Anterior cingulate cortex (tissue), 58 donors: ENCODE data around the gene DMC1.

Experiments used
- DNase-seq, 58 donors: peaks; one replicate each; lab custom pipeline; 2025; lab: John Stamatoyannopoulos, UW

Gene DMC1

DNA sequence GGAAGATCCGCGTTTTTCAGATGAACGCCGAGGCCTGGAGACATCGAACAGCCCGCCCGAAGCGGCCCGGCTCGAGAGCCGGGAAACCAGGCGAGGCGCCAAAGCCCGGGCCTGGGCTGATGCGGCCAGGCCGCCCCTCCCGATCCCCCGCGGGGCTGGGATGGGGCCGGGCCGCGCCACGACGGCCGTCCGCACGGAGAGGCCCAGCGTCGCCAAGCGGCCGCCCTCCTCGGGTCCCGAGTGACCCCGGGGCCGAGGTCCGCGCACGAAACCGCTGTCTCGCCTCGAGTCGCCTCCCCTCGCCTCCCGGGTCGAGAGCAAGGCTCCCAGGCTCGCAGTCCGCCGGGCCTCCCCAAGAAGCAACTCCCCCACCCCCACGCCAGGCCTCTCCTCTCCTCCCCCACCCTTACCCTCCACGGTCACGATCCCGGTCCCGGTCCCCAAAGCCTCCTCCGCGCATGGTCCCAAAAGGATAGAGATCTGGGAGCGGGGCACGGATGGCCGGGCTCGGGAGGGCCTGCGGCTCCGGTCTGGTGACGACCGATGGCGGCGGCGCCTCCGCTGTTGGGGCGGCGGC, 64.4 kb downstream of the DMC1 start:
- peak in 55 of 58 donors; percentile 29 to 90 (median 72) for DNase-seq

DNA sequence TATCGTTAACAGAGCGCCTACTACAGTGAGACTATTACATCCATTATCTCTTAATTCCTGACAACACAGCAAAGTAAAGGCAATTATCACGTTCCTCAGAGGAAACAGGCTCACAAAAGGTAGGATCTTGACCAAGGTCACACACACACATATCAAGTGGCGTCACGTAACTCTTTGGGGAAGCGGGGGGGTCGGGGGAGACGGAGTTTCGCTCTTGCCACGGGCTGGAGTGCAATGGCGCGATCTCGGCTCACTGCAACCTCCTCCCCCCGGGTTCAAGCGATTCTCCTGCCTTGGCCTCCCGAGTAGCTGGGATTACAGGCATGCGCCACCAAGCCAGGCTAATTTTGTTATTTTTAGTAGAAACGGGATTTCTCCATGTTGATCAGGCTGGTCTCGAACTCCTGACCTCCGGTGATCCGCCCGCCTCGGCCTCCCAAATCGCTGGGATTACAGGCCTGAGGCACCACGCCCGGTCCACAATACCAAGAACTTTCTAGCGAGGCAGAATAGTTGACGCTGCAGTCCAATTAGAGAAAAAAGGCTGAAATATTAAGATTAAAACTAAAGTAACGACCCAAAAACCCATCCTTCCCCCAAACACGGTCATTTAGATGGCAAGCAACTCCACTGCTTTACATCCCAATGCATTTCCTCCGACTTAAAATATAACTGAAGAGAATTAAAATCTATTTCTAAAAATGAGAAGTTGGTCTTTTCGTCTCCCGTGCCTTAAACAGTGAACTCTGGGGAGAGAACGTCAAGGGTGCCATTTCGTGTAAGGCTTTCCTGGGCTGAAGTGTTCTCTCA, 65.0 kb downstream of the DMC1 start:
- DNase-seq = peak in 2 of 58 donors; percentile 18 to 20

DNA sequence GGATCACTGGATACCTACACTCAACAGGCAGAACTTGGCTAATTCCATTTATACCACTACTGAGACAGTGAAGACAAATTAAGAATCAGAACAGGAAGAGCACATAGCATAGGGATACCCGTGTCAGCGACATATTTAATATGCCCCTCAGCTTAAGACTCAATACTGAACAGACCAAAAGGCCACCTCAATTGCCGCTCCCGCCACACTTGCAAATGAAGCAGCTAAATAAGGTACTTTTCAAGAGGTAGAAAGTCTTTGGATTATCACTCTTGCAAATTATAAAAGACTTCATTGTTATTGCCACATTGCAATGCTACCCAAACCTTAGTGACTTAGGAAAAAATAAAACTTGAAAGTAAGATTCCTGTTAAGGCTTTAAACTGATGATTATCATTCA, 67.0 kb downstream of the DMC1 start:
- DNase-seq = no peak

DNA sequence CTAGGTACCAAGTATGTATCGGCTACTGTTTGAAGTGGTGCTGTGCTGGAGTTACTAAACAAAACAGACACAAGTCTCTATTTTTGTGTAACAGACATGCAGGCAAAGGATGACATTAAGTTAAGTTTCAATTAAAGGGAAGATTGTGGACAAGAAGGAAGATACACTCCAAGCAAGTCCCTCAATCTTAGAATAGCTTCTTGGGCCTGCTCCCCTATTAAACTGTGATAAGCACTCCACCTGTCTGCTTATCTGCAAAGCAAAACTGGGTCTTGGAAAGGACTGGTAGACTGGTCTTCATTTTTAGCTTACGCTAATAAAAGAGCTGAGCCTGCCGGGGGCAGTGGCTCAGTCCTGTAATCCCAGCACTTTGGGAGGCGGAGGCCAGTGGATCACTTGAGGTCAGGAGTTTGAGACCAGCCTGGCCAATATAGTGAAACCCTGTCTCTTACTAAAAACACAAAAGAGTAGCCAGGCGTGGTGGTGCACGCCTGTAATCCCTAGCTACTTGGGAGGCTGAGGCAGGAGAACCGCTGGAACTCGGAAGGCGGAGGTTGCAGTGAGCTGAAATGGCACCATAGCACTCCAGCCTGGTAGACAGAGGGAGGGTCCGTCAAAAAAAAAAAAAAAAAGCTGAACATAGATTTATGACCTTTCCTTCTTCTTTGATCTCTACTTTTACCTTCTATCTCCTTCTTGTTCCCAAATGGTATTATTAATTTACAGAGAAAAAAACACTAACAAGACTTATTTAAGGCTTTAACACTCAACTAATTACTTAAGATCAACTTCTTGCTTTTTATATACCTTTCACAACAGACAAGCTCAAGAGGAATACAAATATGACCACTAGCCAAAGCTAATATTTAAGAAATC, 67.9 kb downstream of the DMC1 start:
- no peak for DNase-seq

DNA sequence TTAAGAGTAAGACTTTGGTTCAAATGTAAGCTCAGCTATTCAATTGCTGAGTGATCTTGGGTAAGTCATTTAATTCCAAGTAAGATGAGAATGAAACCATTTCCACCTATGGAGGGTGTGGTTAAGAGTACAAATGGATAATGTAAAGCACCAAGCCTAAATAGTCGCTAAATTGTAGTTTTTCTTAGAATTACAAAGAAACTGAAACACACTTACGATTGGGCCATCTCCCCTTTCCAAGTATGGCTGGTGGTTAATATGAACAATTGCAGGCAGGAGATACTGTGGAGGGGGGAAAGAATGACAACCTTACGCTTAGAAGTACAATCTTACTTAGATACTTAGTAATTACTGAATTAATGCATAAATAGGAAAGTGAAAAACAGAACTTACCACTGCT, 72.1 kb downstream of the DMC1 start:
- no peak for DNase-seq

DNA sequence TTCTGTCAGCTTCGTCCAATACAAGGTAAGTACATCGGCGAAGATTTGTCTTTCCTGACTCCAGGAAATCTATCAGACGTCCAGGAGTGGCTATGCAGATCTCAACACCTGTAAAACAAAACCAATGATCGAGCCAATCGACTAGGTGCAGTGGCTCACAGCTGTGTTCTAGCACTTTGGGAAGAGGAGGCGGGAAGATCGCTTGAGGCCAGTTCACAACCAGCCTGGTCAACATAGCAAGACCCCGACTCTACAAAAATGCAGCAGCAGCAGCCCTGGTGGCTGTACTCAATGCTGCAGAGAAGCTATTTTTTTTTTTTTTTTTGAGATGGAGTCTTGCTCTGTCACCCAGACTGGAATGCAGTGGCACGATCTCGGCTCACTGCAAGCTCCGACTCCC, 75.0 kb downstream of the DMC1 start:
- no peak for DNase-seq

DNA sequence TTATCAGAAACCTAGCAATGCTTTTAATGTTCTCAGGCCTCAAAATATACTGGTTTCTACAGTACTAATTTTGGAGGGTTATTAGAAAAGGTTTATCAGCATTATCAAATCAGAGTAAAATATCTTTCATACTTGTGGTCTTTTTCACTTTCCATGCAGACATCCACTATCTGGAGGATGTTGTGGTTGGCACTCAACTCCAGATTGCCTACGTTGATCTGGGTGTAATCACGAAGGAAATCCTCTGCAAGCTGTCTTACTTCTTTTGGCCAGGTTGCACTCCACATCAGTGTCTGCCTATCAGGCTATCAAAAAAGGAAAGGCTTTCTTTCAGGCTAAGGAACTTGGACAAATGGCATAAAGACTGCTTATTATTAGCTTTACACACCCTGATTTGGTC, 75.5 kb downstream of the DMC1 start:
- DNase-seq = no peak

DNA sequence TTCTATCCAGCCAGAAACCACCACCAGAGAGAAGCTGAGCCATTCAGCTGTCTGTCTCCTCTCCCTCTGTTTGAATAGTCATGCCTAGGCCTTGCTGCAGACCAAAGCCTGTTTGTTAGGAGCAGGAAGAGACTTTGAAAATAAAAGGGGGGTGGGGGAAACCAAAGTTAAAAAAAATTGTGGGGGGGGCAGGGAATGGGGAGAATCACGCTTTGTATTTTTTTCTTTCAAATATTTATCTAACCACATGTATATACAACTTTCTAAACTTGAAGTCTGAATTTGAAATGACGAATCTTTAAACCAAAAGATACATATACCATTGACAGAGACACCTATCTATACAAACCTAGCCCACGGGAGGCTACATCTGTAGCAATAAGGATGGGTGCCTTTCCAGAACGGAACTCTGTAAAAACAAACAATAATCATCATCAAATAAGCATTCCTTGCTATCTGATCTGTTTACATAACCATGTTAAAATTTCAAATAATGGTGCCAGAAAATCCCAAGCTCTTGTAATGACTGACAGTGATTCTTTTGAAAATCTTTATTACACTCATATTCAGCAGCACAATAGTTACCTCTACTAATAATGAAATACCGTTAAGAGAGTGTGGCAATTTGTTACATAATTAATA, 78.2 kb downstream of the DMC1 start:
- DNase-seq = no peak

DNA sequence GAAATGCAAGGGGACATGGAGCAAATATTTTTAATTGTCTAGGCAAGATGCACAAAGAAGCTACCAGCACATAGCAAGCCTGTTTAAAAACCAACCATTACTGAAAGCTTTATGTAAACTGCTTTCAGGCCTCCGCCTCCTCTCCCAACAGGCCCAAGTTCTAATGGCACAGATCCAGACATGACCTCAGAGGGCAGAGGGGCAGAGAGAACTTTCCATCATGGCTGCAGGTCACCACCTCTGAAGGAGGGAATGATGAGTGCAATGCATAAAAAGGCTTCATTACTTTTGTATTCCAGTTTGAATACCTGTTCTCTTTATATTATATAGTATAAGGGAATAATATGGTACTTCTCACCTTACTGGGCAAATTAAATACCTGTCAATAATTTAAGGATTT, 79.1 kb downstream of the DMC1 start:
- peak in 11 of 58 donors; percentile 9 to 42 (median 21) for DNase-seq

DNA sequence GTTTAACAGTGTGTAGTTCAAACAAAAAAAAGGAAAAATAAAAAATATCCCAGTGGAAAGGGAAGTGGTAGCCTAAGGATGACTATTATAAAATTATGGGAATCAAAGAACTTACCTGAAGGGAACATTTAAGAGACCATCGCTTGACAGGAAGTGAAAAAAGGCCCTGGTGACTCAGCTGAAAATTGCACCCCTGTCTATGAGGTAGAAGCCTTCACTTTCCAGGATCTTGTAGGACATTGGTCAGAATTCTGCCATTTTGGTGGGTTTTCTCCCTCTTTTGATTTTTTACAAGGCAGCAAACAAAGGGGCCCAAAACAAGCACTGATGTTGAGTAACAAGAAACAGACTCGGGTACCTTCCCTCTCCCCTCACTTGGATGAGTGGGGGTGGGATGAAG, 79.5 kb downstream of the DMC1 start:
- no peak for DNase-seq

DNA sequence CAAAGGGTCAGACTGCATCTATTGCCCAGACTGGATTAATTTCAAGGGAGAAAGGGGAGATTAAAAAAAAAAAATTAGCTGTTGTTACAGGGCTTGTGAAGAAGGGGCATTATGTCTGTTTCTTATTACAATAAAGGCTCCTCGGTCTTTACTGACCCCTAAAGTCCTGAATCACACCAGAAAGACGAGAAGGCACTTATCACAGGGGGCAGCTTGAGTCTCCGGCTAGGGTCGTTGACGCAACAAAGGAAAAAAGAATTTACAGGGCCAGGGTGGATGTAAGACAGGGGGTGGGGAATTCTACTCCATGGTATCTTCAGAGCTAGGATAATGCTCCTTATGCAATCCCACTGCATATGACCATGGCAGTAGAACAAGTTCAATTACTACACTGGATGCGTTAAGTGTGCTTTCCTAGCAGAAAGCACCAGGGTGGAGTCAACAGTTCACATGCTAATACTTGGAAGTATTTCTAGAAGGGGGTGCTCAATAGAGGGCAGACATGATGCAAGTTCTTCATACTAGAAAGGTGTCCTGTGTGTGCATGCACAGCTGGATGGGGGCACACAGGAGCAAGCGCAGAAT, 80.3 kb downstream of the DMC1 start:
- DNase-seq = no peak

DNA sequence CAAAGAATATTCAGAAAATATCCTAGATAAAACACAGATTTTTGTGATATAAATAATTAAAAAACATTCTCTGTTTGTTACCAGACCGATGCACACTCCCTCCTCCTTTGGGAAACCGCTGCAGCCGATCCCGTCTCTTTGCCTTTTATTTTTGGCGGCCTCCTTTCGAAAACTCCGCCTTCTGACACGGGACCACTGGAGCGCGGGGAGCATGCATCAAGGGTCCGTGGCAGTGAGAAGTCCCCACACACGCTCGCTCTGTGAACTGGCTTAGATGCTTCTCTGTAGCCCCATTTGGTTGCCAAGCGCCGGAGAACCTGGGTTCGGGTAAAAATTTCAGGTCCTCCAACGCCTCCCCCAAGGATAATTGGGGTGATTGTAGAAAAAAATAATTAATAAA, 80.8 kb downstream of the DMC1 start:
- DNase-seq = no peak

DNA sequence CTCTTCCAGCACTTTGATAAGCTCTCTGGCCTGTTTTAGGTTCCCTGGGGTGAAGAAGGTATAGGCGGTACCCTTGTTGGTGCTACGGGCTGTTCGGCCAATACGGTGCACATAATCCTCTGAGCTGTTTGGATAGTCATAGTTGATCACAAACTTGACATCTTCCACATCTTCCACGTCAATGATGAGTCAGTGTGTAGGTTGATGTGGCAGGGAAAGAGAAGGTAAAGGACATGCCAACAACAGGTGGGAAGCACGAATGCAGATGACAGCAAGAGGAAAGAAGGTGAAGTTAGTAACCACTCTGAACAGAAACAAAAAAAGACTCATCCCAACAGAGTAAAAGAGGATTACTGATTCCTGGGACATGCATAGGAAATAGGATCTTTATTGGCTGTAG, 82.0 kb downstream of the DMC1 start:
- DNase-seq = no peak

DNA sequence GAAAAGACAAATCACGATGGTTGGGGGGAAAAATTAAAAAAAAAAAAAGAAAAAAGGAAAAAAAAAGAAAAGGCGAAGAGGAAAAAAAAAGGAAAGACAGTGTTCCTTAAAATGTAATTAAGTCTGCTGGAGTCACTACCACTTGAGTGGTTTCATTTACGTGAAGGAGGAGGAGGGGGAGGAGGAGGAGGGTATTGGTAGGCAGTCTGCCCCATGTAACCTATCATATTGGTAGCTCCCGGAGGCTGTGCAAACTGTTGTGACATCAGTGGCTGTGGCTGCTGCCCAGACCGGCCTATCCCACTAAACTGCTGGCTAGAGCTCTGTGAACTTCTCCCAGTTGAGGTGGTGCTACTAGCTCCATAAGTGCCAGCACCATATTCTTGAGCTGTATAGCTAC, 84.2 kb downstream of the DMC1 start:
- DNase-seq = no peak

DNA sequence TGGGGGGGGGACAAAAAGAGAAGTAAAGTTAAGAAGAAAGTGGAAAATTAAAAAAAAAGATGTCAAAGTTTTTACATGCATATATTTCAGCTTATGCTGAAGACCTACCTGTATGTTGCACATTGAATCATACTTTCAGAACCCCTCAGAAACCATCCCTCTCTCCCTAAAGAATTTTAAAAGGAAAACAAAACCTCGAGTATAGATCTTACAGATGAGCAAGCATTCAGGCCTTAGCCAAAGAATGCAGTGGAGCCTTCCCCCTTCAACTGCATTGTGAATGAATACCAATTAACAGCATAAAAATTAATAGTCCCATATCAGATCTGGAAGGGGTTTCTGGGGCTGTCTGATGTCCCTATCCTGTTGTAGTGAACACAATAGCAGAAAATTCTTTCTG, 85.7 kb downstream of the DMC1 start:
- no peak for DNase-seq

DNA sequence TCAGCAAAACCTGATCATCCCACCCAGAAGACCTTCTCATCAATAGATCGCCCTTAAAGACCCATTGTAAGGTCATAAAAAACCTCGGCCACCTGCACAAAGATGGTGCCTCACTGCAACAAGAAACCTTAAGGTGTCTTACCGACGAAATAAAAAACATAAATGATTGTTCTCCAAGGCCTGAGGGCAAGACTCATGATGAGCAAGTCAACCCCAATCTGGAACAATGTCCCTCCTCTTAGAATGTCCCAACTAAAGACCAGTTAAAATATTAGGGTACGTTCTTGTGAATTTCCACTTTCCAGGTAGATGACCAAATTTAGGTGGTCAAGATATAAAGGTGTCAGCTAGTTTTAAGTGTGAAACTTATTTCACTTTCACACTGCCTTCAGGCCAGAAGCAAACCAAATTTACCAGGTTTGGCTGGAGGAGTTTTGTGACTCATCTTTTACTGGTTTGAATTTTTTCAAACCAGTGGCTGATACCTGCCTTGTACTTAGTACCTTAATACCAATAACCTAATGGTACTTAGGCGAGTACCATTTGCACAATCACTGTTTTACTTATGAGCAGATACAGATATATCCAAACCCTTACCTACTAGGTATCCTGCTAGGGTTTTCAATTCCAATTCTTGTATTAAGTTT, 87.2 kb downstream of the DMC1 start:
- no peak for DNase-seq

DNA sequence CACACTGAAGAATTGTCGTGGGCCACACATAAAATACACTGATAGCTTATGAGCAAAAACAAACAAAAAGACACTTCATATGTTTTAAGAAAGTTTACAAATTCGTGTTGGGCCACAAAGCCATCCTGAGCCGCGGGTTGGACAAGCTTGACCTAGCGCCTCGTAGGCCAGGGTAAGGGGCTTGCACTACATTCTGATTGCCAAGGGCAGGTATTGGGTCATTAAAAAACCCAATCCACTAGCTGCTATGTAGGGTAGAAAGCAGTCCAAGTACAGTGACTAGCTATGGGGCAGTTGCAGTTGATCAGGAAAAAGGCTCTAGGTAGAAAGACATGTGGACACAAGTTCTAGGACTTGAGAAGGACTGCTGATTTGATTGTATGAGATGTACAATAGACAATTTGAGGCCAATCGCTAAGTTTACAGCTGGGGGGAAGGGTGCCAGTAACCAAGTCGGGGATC, 88.1 kb downstream of the DMC1 start:
- no peak for DNase-seq

DNA sequence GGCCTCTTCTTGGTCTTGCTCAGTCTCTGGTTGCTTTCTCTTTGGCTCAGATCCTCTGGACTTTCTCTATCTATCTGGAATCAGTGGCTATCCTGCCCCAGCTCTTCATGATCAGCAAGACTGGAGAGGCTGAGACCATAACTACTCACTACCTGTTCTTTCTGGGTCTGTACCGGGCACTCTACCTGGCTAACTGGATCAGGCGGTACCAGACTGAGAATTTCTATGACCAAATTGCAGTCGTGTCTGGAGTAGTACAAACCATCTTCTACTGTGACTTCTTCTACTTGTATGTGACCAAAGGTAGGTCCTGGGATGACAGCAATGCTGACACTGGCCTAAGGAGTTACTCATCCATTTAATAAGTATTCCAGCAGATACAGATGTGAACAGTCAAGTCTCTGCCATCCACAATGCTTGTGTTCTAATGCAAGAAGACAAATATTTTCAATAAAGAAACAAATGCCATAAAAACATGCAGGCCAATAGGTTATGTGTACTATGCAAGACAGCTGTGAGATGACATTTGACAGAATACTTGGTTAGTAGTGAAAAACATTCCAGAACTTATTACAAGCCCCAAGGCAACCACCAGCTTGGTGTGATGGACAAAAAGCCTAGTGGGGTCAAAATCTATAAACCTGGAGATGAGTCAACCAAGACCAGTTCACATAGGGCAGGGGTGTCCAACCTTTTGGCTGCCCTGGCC, 88.7 kb downstream of the DMC1 start:
- DNase-seq = no peak
